Ovary (tissue), 3 donors: ENCODE results near the gene SLBP.

Experiments
- POLR2A ChIP-seq: fragments of 450-650 bp; IDR thresholded peaks from one replicate; pipeline ENCODE4 v1.6.1; 2017; ENCODE audit warnings: antibody characterized with exemption, mild to moderate bottlenecking, moderate library complexity
- TF ChIP-seq, protein P1 (sequence below), 3 donors: fragments of 450-650 bp in 2 of 3; fragments of 200-600 bp in 1 of 3; IDR thresholded peaks; one replicate each; pipeline versions ENCODE4 v1.5.1 to v1.8.0; 2016 to 2022; ENCODE audit warnings: antibody characterized with exemption in 3 of 3, mild to moderate bottlenecking in 1 of 3
- donor health status: DM: no; HTN: no; CAD: no.

DNA sequence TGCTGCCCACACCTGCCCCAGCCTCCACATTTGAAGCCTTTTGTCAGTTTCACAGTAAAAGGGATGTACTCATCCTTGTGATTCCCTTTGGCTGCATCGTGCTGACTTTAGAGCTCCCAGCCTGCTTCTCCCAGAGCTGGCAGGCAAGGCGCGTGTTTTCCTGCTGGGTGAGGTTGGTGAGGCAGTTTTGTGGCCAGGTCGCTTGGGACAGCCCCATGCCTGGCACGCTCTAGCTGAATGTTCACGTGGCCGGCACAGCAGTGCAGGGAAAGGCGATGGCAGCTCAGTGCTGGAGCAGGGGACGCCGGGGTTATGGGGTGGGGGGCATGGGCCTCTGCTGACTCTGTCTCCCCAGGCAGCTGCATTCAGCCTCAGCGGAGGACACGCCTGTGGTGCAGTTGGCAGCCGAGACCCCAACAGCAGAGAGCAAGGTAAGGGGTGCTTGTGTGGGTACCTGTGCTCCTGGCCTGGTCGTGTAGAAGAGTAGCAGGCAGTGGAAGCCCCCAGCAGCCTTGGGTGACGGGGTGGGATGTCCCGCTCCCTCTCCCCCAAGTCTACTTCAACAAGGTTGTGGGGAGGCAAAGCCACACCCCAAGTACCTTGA lies 18.5 kb upstream of the SLBP start:
- no peak for TF ChIP-seq POLR2A
- TF ChIP-seq, protein P1, sequence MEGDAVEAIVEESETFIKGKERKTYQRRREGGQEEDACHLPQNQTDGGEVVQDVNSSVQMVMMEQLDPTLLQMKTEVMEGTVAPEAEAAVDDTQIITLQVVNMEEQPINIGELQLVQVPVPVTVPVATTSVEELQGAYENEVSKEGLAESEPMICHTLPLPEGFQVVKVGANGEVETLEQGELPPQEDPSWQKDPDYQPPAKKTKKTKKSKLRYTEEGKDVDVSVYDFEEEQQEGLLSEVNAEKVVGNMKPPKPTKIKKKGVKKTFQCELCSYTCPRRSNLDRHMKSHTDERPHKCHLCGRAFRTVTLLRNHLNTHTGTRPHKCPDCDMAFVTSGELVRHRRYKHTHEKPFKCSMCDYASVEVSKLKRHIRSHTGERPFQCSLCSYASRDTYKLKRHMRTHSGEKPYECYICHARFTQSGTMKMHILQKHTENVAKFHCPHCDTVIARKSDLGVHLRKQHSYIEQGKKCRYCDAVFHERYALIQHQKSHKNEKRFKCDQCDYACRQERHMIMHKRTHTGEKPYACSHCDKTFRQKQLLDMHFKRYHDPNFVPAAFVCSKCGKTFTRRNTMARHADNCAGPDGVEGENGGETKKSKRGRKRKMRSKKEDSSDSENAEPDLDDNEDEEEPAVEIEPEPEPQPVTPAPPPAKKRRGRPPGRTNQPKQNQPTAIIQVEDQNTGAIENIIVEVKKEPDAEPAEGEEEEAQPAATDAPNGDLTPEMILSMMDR (IDR thresholded peaks at IDR 0.05), result no peak
